Hepatocyte (in vitro differentiated cells): ENCODE data around the gene AP5S1.
"Not testable (repeated sequence)": the region's sequence is repeated elsewhere in the genome, so short reads cannot be mapped to it uniquely, and the experiment has no call there.

Experiments
- EZH2 ChIP-seq: fragments of 200-600 bp; sonication (generic); IDR thresholded peaks from 2 replicates; pipeline ENCODE4 v1.6.1; 2016; ENCODE audit warnings: antibody characterized with exemption, mild to moderate bottlenecking, borderline replicate concordance
- TF ChIP-seq, protein P1 (sequence below): fragments of 200-600 bp; sonication (generic); IDR thresholded peaks from 2 replicates; pipeline ENCODE4 v1.5.1; 2016; ENCODE audit warnings: antibody characterized with exemption, mild to moderate bottlenecking; ENCODE audit not compliant: poor library complexity

DNA sequence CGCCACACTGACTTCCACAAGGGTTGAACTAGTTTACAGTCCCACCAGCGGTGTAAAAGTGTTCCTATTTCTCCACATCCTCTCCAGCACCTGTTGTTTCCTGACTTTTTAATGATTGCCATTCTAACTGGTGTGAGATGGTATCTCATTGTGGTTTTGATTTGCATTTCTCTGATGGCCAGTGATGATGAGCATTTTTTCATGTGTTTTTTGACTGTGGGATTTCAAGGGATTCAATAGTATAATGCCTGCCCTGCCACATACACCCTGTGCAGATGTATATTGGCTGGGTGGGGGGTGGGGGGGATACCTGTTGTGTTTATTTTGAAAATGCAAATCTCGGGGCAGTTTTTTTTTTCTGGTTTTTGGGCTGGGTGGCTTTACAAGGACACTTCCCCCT, 26.2 kb upstream of the AP5S1 start:
- TF ChIP-seq, protein P1, sequence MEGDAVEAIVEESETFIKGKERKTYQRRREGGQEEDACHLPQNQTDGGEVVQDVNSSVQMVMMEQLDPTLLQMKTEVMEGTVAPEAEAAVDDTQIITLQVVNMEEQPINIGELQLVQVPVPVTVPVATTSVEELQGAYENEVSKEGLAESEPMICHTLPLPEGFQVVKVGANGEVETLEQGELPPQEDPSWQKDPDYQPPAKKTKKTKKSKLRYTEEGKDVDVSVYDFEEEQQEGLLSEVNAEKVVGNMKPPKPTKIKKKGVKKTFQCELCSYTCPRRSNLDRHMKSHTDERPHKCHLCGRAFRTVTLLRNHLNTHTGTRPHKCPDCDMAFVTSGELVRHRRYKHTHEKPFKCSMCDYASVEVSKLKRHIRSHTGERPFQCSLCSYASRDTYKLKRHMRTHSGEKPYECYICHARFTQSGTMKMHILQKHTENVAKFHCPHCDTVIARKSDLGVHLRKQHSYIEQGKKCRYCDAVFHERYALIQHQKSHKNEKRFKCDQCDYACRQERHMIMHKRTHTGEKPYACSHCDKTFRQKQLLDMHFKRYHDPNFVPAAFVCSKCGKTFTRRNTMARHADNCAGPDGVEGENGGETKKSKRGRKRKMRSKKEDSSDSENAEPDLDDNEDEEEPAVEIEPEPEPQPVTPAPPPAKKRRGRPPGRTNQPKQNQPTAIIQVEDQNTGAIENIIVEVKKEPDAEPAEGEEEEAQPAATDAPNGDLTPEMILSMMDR = not testable (repeated sequence)
- TF ChIP-seq EZH2 = not testable (repeated sequence)
